Cerebellar cortex (tissue), 1 donor: ENCODE results near the gene GRM7.

Experiments used
- DNase-seq: peaks from one replicate; pipeline ENCODE4 v3.0.0-alpha.2; 2015; ENCODE audit warnings: low spot score

Gene GRM7

DNA sequence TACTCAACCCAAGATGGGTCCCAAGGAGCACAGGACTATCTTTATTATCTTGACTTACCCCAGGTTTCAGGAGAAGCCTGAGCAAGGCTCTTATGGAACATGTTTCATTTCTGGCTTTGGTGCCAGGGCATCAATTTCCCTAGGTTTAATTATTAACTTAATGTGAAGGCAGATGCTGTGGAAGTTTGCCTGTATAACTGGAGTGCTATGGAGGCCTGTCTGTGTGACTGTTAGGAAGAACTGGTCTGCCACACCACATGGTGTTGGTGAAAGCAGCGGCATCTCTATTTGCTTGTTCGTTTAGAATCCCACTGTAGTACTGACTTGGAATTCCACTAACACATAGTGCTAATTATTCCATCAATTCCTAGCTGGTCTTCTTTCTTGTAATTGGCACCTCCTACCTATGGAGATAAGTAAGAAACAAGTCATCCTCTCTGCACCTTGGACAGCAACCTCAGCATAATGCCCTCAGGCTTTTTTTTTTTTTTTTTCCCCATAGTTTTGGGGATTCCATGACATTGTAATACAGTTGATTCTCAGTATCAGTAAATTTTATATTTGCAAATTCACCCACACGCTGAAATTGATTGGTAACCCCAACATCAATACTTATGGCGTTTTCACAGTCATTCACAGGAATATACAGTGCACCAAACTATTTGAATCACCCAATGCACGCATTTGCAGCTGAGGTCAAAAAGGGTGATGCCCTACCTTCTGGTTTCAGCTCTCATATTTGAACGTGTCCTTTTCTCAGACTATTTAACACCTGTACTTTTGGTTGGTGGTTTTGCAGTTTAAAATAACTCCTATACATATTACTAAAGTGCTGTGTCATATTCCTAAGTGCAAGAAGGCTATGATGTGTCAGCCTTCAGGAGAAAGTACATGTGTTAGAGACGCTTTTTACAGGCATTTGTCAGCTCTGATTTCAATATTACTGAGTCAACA is 867.9 kb downstream of the GRM7 start:
- no peak for DNase-seq

- DNase-seq: no peak
Observed at GRCh38 chr3:7733933-7734332, 873.0 kb downstream of the GRM7 start.

- DNase-seq: no peak
Observed at GRCh38 chr3:7734456-7734855, 873.5 kb downstream of the GRM7 start.

DNA sequence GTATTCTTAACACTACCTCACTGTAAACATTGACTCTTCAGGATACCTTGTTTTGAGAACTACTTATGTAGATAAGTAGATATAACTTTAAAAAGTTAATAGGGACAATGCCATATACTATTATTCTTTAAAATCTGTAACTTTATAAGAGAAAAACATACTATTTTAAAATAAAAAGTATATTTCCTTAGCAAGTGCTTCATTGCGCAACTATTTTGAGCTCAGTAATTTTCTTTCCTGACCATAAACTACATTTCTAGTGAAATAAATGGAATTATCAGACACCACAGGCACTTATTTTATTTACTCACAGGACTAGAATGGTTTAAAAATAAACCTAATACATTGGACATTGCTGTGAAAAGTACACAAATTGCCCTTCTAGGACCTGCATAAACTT is 876.3 kb downstream of the GRM7 start:
- no peak for DNase-seq

- DNase-seq: no peak
Observed at GRCh38 chr3:7739754-7740153, 878.8 kb downstream of the GRM7 start.

GRCh38 chr3:7740458-7740857 is 879.5 kb downstream of the GRM7 start:
- DNase-seq: no peak

- DNase-seq: no peak
Observed at GRCh38 chr3:7744850-7745249, 883.9 kb downstream of the GRM7 start.

DNA sequence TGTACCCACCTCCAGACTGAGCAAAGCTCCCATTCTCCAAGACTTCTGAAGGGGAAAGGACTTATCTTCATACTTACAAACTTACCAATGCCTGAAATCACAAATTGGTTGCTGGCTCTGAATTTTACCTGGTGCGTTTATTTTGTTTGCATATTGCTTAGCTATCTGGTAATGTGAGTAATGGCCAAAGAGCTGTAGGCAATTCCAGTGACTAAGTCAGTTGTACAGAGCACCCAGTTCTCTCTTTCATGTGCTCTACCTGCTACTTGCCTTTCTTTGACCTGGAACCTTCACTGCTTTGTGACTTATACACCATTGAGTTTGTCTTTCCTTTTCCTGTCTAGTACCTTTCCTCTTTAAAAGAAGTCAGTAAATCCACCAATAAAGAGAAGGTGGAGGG is 884.8 kb downstream of the GRM7 start:
- DNase-seq: no peak

GRCh38 chr3:7749931-7750695 is 889.2 kb downstream of the GRM7 start:
- no peak for DNase-seq

DNA sequence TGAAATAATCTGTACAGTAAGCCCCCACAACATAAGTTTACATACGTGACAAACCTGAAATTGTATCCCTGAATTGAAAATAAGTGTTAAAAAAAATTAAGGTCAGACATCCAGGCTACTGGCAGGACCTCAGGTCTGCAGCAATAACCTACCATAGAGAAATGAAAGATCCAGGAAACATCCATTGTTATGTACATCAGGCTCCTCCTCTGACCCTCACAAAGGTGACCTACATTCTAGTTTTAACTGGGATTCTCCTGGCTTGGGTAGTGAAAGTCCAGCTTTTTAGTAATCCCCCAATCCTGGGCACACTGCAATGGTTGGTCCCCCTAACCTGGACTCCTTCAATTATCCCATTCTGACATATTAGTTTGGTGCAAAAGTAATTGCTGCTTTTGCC is 891.1 kb downstream of the GRM7 start:
- no peak for DNase-seq

DNA sequence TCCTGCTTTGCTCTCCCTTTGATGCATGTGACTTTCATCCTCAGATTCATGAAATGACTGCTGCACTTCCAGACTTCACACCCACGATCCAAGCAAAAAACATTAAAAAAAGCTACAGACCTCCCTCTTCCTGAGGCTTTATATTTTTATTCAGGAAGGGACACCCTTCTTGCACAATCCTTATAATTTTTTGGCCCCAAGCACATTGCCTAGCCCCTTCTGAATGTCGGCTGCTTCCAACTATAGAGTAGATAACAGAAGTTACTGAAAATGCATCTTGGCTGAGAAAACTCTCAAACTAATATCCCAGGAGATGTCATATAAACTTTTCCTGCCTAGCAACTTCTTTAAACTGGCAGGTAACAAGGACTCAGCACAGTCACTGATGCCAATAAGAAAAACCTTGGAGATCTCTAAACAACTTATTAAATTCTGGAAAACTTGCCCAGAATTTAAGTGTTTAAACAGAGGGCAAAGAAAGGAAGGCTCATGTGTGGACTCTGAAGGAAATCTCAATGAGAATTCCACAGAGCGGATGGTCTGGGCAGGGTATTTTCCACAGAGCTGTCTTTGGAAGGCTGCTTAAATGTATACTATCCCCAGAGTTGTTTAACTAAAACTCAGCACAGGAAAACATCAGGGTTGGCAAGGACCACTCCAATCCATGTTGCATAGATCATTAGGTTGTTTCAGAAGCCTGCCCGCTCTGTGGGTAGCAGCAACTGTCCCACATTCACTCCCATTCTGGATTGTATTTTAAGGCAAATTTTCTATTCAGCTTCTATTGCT is 893.9 kb downstream of the GRM7 start:
- no peak for DNase-seq

DNA sequence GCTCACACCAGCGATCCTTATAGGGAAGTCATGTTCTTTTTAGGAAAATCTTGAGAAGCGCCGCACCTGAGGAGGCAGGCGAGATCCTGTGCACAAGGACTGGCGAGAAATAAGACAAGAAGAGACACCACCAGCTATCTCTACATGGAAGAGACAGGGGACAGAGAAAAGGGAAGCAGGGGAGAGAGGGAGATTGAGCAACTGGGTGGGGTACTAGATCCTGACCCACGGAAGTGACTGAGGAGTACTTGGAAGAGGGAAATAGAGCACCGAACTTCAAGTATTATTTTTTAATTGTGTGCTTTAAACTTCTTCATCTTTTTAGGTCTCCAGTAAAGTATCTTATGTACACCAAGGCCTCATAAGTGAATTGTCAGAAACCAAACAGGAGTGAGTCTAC is 898.7 kb downstream of the GRM7 start:
- DNase-seq: no peak

GRCh38 chr3:7760718-7761117 is 899.8 kb downstream of the GRM7 start:
- no peak for DNase-seq

GRCh38 chr3:7764115-7764514 is 903.2 kb downstream of the GRM7 start:
- DNase-seq: no peak

DNA sequence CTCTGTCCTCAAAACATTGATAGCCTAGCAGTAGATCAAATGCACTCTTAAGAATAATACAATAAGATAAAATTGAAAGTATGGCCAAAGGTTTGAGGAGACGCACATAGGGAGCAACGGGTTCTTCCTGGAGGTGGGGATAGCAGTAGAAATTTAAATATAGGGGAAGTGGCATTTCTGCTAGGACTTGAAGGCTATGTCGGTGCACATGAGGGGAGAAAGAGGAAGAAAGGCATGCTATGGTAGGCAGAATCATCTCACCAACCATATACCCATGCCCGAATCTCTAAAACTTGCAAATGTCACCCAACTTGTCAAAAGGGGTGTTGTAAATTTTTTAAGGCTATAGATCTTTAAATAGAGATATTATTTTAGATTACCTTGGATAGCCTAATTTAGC is 905.6 kb downstream of the GRM7 start:
- no peak for DNase-seq

- DNase-seq: no peak
Observed at GRCh38 chr3:7779331-7779730, 918.4 kb downstream of the GRM7 start.

DNA sequence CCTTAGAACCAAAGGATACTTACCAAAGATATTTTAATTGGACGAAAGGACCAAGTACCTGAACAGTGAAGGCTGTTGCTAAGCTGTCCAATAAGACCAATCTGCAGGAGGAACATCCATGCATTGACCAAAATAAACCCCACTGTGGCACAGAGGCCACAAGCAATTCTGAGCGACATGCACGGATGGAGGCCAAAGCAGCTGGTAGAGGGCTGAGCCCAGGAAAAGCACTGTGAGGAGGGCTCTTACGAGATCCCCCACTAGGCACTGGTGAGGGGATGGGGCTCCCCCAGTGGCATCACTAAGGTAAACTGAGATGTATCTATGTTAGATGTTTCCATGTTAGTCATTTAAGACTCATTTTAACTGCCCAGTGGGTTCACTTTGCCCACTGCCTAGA is 920.5 kb downstream of the GRM7 start:
- DNase-seq: no peak

DNA sequence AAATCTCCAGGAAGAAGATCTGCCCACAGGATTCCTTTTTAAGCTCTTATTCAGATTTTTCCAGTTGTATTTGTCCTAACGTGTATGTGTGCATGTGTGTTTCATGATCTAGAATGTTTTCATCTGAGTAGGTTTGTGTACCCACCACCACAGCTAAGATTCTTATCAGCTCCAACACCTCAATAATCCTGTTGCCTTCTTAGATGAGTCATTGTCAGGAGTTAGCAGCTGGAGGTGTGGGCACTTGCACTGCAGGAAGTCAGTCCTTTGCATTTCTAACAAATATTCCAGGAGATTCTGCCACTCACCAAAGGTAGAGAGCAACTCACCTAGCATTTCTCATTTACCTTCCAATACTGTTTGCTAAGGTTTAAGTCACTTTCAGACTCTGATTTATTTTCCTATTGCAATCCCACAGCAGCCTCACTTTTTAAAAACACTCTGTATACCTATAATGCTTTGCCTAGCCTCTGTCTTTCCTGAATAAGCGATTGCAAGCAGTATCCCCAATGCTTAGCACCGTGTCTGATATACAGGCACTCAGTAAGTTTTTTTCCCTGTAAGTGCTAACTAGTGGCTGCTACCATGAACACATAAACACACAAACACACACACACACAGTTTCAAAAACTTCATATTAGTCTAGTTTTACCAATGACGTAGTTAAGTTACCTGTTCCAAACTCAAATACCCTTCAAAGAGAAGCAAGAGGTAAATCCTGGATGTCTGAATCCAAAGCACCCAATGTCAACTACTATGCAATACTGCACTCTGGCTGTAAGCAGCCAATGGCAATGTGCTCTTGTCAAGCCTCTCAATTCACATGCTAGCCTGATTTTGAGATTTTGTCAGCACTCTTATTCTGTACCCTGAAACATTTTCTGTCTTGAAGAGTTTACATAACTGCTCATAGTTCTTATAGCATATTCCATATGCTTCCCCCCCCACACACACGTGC is 927.2 kb downstream of the GRM7 start:
- DNase-seq: no peak

DNA sequence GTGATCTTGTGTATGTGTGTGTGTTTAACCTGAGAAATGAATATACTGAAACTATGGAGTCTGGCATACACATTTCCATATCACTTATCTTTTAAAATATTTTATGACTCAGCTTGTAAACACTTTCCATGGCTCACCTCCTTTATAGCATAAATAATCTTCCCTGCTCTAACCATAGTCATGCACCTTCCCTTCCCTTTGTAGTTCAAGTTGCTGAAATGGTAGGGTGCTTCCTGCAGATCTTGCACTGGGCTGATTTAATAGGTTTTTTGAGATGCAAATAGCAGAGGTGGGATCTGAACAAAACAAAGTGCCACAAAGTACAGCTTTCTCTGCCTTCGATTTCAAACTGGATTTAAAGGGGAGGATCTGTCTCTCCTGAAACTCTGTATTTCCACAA is 928.0 kb downstream of the GRM7 start:
- no peak for DNase-seq

- no peak for DNase-seq
Observed at GRCh38 chr3:7789324-7789723, 928.4 kb downstream of the GRM7 start.

DNA sequence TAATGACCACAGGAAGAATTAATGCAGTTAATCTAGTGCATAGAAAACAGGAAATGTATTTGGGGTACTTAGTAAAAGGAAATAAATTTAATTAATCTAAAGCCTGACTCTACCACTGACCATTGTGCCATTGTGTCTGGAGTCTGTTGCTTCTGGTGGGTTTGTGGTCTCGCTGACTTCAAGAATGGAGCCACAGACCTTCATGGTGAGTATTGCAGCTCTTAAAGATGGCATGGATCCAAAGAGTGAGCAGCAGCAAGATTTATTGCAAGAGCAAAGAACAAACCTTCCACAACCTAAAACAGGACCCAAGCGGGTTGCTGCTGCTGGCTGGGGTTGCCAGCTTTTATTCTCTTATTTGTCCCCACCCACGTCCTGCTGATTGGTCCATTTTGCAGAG is 929.2 kb downstream of the GRM7 start:
- no peak for DNase-seq
